T-helper 1 cell treated with Interleukin-12 subunit alpha and Interleukin-12 subunit beta and Interleukin-4 antibody, amounts not matched to agents 30 ng/mL and 1 ng/mL, for 36 hours (primary cell): ENCODE measurements around the gene RBP3. TPM values are rescaled to one million over a fixed set of nuclear protein-coding genes. Genes with fewer than 3 reads are reported as not detected.

Experiments
- intact Hi-C: fragments of 100-400 bp; cut with micrococcal nuclease; formaldehyde crosslinking; loops from one replicate; pipeline ENCODE4 v1.15.1; 2024
- total RNA-seq: library from RNA; stranded (reverse); gene quantifications from 2 replicates; pipeline ENCODE4 v1.2.3, GENCODE V29; 2022

Gene RBP3
- total RNA-seq, 1 donor from 2014 or later, result not detected

DNA sequence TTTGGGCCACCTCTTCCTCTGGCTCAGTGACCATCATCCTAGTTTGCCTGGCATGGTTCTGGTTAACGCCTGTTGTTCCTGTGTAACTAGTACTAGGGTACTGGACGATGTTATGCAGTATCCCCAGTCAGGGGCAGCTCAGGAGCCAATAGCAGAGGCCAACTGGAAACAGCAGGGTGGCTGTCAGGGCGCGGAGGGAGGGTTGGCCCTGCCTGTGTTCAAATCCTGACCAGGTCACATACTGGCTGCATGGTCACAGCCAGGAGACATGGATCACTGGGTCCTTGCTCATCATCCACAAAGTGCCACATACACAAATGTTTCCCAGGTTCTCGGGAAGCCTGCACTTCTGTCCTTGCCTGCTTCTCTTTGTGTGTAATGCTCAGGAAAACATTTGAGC, 12.3 kb upstream of the RBP3 start:
- intact Hi-C loops, result no loop called here

DNA sequence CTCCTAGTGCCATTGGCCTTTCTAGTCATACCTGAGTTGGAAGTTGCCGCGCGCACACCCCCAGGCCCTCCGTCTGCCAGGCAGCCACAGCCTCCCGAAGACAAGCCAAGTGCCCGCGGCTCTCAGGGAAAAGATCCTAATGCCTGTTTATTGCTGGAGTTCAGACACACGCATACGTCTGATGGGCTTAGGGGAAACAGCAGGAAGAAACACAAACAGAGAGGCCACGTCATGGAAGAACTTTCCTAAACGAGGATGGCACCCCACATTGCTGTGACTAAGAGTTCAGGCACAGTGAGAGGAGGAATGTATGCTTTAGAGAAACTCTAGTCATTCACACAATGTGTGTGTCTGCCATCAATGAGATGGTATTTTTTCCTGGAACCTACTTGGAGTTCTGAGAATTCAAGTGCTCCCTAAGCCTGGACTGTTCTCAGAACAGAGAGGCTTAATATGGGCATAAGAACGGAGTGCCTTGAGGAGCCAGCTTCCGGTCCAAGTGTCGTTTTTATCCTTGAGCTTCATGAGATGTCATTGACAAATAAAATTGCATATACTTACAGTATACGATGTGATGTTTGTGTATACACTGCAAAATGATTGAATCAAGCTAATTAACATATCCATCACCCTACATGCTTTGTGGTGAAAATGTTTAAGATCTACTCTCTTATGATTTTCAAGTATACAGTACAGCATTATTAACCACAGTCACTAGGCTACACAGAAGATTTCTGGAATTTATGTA, 11.6 kb upstream of the RBP3 start:
- intact Hi-C loops, result no loop called here

DNA sequence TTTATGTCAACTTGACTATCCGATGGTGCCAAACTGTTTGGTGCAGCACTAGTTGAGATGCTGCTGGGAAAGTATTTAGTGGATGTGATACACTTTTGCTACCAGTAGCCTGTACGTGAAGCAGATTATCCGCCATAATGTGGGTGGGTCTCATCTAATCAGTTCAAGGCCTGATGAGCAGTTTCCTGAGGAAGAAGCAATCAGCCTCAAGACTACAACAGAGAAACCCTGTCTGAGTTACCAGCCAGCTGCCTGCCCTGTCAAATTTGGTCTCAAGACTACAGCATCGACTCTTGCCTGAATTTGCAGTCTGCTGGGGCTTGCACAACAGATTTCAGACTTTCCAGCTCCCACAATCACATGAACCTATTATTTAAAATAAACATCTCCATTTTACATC, 10.9 kb upstream of the RBP3 start:
- intact Hi-C loops, result no loop called here

DNA sequence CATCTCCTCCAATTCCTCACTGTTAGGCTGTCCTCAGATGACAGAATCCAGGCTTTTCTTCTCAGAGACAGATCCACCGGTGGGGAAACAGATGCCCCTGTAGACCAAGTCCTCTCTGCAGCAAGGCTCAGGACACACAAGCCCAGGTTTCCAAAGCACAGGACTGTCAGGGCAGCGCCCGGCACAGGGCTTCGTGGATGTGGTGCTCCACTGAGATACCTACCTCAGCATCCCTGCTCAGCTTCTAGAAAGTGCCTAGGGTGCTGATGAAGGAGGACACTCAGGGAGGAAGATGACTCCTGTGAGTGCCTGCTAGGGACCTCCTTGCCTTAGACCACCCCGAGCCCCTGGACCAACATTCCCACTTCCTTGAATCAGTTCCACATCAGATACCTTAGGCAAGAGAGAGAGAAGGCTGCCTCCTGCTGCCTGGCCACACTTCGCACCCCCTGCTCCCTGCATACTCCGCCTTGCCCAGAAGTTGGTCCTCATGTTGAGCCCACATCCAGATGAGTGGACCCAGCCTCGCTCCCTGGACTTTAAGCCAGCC, 8.9 kb upstream of the RBP3 start:
- intact Hi-C loops, result no loop called here

DNA sequence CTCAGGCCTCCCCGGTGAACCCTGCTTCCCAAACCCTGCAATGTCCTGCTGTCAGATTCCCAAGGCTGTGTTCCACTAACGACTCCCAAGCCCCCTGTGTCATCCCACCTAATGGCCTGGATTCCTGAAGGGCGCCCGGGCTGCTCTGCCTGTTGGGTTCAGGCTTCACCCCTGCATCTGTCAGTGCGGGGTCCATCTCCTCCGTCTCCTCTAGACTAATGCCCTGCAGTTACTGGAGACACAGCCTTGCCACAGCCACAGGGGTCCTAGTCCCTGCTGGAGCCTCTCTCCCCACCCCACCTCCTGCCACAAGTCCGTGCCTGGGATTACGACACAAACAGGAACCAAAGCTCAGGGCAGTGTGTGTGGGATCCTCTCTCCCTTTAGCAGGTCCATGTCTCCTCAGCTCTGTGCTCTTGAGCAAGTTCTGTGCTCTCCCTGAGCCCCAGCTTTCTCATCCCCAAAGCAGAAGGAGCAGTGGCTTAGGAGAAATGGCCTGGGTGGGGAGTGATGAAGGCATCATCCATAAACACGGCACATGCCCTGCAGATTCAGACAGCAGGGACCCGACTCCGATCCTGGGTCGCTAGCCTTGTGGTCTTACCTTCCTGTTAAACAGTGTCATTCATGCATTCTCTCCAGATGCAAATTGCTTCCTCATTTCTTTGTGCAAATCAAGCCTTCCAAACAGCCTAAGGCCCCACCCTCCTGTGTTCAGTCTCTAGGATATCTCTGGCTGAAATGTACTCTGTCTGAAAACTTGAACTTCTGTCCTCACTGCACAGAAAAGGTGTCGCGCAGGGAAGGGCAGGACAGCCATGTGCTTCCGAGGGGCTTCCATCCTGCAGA, 8.2 kb upstream of the RBP3 start:
- intact Hi-C loops, result loop anchor here (1.0 kb wide), 2 partner anchors 293 to 316 kb away; no protein-coding TSS in a partner anchor

DNA sequence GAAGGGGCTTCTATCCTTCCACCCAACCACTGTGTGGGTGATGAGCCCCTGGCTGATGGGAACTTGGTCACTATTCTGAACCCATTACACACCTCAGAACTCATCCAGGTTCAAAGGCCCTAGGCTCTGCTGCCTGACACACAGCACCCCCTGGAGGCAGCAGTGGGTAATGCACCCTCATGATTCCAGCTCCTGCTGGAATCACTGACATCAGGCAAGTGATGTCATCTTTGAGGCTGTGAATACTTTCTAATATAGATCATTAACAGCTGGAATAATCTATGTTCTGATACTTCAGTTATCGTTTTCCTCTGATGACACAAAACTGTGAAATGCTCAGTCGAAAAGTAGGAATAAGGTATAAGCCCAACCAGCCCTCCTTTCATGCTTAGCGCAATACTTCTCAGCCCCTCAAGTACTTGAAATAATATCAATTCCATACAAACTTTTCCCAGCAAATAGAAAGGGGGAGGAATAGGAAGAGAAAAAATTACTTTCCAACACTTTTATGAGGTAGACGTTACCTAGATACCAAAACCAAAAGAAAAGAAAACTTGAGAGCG, 7.5 kb upstream of the RBP3 start:
- intact Hi-C loops, result loop anchor here (1.0 kb wide), 2 partner anchors 293 to 316 kb away; no protein-coding TSS in a partner anchor

DNA sequence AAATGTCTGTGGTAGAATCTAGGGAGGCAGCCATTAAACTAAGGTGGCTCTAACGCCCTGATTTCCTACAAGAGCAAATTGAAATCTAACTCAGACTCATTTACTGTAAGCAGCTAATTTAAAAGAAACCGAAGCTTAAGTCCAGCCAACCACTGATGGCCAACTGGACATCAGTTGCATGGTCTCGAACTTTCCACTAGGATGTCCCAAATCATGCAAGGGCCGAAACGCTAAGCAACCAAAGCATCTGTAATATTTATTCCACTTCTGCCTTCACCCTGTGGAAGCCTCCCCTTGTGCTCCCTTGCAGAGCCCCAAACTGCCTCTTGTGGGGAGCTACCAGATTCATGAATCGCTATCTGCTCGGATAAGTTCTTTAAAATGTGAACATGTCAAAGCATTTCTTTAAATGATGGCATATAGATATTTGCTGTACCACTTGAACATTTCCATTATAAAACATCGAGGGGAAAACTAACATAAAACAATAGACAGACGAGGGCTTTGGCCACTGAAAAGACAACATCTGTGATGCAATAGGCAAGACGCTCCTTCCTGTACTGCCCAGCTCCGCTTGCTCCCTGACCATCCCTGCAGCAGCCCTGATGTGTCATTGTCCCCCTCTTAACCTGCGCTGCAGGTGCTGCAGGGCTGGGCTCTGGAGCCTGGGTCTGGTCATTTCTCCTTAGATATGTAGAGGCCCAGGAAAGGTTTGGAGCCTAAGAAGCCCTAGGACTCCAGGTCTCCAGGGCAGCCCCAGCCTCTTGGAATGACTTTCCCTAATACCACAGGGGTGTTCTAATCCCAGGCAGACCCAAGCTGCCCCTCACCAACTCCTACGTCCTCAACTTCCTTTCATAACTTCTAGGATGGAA, 2.9 kb upstream of the RBP3 start:
- intact Hi-C loops, result no loop called here

DNA sequence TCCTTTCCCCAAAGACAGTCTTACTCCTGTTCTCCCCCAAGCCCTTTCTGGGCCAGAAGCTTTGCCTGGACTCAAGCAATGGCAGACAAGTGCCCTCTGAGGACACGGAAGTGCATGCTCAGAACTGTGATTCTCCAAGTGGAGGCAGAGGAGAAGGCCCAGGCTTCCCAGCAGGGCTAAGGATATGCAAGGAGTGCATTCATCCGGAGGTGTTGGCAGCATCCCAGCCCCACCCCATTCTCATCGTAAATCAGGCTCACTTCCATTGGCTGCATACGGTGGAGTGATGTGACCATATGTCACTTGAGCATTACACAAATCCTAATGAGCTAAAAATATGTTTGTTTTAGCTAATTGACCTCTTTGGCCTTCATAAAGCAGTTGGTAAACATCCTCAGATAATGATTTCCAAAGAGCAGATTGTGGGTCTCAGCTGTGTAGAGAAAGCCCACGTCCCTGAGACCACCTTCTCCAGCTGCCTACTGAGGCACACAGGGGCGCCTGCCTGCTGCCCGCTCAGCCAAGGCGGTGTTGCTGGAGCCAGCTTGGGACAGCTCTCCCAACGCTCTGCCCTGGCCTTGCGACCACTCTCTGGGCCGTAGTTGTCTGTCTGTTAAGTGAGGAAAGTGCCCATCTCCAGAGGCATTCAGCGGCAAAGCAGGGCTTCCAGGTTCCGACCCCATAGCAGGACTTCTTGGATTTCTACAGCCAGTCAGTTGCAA, 1.4 kb upstream of the RBP3 start:
- intact Hi-C loops, result no loop called here

DNA sequence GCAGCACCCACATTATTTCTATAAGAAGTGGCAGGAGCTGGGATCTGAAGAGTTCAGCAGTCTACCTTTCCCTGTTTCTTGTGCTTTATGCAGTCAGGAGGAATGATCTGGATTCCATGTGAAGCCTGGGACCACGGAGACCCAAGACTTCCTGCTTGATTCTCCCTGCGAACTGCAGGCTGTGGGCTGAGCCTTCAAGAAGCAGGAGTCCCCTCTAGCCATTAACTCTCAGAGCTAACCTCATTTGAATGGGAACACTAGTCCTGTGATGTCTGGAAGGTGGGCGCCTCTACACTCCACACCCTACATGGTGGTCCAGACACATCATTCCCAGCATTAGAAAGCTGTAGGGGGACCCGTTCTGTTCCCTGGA, 874 bp upstream of the RBP3 start:
- intact Hi-C loops, result no loop called here

DNA sequence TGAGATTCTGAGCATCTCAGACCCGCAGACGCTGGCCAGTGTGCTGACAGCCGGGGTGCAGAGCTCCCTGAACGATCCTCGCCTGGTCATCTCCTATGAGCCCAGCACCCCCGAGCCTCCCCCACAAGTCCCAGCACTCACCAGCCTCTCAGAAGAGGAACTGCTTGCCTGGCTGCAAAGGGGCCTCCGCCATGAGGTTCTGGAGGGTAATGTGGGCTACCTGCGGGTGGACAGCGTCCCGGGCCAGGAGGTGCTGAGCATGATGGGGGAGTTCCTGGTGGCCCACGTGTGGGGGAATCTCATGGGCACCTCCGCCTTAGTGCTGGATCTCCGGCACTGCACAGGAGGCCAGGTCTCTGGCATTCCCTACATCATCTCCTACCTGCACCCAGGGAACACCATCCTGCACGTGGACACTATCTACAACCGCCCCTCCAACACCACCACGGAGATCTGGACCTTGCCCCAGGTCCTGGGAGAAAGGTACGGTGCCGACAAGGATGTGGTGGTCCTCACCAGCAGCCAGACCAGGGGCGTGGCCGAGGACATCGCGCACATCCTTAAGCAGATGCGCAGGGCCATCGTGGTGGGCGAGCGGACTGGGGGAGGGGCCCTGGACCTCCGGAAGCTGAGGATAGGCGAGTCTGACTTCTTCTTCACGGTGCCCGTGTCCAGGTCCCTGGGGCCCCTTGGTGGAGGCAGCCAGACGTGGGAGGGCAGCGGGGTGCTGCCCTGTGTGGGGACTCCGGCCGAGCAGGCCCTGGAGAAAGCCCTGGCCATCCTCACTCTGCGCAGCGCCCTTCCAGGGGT, 703 bp downstream of the RBP3 start:
- intact Hi-C loops, result no loop called here

DNA sequence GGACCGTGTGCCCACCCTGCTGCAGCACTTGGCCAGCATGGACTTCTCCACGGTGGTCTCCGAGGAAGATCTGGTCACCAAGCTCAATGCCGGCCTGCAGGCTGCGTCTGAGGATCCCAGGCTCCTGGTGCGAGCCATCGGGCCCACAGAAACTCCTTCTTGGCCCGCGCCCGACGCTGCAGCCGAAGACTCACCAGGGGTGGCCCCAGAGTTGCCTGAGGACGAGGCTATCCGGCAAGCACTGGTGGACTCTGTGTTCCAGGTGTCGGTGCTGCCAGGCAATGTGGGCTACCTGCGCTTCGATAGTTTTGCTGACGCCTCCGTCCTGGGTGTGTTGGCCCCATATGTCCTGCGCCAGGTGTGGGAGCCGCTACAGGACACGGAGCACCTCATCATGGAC, 1.4 kb downstream of the RBP3 start:
- intact Hi-C loops, result no loop called here

DNA sequence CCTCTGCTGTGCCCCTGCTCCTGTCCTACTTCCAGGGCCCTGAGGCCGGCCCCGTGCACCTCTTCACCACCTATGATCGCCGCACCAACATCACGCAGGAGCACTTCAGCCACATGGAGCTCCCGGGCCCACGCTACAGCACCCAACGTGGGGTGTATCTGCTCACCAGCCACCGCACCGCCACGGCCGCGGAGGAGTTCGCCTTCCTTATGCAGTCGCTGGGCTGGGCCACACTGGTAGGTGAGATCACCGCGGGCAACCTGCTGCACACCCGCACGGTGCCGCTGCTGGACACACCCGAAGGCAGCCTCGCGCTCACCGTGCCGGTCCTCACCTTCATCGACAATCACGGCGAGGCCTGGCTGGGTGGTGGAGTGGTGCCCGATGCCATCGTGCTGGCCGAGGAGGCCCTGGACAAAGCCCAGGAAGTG, 1.8 kb downstream of the RBP3 start:
- intact Hi-C loops, result no loop called here

DNA sequence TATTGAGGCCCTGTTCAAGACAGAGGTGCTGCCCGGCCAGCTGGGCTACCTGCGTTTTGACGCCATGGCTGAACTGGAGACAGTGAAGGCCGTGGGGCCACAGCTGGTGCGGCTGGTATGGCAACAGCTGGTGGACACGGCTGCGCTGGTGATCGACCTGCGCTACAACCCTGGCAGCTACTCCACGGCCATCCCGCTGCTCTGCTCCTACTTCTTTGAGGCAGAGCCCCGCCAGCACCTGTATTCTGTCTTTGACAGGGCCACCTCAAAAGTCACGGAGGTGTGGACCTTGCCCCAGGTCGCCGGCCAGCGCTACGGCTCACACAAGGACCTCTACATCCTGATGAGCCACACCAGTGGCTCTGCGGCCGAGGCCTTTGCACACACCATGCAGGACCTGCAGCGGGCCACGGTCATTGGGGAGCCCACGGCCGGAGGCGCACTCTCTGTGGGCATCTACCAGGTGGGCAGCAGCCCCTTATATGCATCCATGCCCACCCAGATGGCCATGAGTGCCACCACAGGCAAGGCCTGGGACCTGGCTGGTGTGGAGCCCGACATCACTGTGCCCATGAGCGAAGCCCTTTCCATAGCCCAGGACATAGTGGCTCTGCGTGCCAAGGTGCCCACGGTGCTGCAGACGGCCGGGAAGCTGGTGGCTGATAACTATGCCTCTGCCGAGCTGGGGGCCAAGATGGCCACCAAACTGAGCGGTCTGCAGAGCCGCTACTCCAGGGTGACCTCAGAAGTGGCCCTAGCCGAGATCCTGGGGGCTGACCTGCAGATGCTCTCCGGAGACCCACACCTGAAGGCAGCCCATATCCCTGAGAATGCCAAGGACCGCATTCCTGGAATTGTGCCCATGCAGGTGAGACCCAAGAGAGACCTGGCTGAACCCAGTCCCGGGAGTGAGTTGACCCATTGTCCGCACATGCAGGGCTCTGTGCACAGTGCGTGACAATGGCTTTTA, 2.8 kb downstream of the RBP3 start:
- intact Hi-C loops, result no loop called here

DNA sequence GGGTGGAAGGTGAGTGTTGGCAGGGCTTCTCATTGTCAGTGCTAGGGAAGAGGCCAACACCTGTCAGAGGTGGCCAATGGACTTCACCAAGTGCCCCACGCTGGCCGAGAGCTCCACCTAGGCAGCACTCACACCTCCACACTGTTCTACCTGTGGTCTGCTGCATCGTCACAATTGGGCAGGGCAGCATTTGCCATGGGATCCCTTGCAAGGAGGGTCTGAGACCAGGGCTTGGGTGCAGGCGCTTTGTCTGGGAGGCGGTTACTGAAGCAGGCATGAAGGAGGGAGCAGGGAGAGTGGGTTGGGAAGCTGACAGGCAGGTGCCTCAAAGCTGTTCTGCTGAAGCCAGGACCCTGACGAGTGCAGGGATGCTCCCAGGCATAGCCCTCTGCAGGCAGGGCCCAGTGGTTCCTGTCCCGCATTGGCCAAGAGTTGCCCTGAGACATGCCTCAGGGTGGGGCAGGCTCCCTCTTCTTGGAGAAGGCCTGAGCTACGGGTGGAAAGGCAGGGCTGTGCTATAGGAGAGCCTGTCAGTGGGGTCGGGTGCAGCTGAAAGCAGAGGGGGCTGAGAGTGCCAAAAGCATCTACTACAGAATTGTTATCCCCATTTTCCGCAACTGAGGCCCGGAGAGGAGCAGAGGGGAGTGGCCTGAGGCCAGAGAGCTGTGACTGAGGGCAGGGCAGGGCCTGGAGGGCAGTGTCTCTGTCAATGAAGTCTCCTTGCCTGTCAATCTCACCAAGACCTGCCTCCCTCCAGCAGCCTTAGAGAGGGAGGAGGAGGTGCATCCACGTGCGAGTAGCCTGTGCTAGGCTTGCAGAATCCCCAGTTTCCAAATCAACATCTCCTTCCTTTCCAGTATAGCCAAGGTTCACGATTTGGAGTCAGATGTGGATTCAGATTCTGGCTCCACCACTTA, 4.0 kb downstream of the RBP3 start:
- intact Hi-C loops, result no loop called here

DNA sequence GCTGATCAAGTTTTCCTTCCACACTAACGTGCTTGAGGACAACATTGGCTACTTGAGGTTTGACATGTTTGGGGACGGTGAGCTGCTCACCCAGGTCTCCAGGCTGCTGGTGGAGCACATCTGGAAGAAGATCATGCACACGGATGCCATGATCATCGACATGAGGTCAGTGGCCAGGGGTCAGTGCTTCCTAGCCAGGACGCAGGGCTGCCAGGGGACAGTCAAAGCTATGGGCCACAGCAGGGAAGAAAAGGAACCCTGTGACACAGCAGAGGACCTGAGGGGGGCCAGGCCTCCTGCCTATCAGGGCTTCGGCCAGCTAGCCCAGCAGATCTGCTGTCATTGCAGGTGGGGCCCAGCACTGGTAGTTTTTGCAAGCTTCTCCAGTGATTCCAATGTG, 5.2 kb downstream of the RBP3 start:
- intact Hi-C loops, result no loop called here

DNA sequence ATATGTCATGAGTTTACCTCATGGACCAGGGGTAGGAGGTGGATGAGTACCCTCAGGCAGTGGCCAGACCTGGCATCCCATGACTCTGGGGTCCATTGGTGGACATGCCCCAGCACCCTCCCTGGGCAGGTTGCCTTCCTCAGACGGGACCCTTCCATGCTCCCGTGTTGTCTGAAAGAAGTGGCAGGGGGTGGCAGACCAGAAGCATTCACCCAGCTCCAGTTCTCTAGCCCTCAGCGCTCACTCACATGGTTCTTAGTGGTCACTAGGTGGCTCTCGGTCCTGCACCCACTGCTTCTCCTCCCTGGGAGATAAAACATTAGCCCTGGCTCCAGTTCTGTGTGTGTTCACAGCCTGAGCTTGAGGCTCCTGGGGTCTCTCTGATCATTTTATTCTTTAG, 6.0 kb downstream of the RBP3 start:
- intact Hi-C loops, result no loop called here

DNA sequence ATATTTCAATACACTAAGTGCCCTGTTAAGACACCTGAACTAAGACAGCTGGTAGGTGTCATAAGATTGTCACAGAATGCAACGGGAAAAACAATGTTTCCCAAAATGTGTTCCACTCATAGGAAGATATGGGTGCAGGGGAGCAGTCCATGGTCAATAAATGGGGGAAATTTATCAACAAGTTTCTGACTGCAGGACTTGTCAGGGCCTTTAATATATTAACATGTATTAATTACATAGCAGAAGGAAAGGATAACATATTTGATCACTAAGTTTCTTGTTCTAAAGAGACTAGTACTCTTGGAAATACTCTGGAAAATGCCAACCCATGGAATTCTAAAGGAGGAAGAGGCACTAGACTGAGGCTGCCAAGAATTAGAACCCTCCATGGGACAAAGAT, 6.7 kb downstream of the RBP3 start:
- intact Hi-C loops, result no loop called here
